Measurements from ENCODE around the gene CREBZF. TPM values are rescaled to one million over a fixed set of nuclear protein-coding genes. Genes with fewer than 3 reads are reported as not detected.

Gene CREBZF
- total and polyA plus RNA-seq, 9 of the 15 experiments (the other 6 are each of a cell fraction or from before 2014, with no cell fraction given), result 7.2 to 70.2 (median 40.5) TPM

DNA sequence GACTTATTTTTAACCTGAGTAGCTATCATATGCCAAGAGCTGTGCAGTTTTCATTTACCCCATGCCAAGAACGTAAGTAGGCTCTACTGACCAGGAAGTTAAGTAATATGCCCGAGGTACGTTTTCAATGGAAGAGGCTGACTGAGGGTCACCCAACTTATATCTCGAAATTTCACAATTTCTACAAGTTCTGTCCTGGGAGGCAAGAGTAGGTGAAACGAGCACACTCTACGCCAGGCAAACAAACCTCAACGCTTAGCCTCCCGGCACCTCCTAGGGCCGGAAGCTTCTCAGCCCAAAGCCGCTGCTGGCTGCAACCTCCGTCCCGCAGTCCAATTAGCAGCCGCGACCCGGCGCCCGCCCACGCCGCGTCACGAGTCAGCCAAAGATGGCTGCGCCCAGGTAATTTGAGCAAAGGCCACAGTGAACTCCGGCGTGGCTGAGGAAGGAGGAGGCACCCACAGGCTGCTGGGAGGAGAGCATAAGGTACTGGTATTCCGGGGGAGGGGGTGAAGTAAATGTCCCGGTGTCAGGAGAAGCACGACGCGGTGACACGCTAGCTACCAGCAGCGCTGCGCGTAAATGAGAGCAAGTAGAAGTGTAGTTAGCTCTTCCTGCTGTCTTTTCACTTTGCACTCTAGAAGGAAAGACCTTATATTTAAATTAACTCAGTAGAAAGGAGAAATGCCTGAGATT, 17.2 kb downstream of the CREBZF start, which contains the start of gene TMEM126A (continued):
- TF ChIP-seq, protein P1, sequence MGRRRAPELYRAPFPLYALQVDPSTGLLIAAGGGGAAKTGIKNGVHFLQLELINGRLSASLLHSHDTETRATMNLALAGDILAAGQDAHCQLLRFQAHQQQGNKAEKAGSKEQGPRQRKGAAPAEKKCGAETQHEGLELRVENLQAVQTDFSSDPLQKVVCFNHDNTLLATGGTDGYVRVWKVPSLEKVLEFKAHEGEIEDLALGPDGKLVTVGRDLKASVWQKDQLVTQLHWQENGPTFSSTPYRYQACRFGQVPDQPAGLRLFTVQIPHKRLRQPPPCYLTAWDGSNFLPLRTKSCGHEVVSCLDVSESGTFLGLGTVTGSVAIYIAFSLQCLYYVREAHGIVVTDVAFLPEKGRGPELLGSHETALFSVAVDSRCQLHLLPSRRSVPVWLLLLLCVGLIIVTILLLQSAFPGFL (CRISPR knock-in tag; IDR thresholded peaks at IDR 0.05), result no peak
- TF ChIP-seq, protein P2, sequence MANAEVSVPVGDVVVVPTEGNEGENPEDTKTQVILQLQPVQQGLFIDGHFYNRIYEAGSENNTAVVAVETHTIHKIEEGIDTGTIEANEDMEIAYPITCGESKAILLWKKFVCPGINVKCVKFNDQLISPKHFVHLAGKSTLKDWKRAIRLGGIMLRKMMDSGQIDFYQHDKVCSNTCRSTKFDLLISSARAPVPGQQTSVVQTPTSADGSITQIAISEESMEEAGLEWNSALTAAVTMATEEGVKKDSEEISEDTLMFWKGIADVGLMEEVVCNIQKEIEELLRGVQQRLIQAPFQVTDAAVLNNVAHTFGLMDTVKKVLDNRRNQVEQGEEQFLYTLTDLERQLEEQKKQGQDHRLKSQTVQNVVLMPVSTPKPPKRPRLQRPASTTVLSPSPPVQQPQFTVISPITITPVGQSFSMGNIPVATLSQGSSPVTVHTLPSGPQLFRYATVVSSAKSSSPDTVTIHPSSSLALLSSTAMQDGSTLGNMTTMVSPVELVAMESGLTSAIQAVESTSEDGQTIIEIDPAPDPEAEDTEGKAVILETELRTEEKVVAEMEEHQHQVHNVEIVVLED (CRISPR knock-in tag; IDR thresholded peaks at IDR 0.05), result peak; percentile 14; the same call in 1 of the 2 replicates
- TF ChIP-seq ZNF766 (CRISPR knock-in tag; conservative IDR thresholded peaks at IDR 0.05), result peak; percentile 74
- TF ChIP-seq CHD1 (IDR thresholded peaks at IDR 0.05; ENCODE audit: low read length), result peak; percentile 76
- no peak for TF ChIP-seq XRCC3 (IDR thresholded peaks at IDR 0.05)
- TF ChIP-seq SRF (CRISPR knock-in tag; IDR thresholded peaks at IDR 0.05), result peak in 1 of 2 experiments; percentile 83; a peak in 2 of 4 replicates
- TF ChIP-seq RBM34 (IDR thresholded peaks at IDR 0.05; ENCODE audit: borderline replicate concordance, insufficient read depth, low read length), result no peak
- peak in 1 of 2 experiments; percentile 46; a peak in 1 of 4 replicates for TF ChIP-seq TBL1XR1 (IDR thresholded peaks at IDR 0.05; ENCODE audit: low read length in 2 of 2)
- no peak for TF ChIP-seq ZSCAN32 (CRISPR knock-in tag; IDR thresholded peaks at IDR 0.05)
- no peak for TF ChIP-seq PYGO2 (tag; IDR thresholded peaks at IDR 0.05)
- TF ChIP-seq PML (IDR thresholded peaks at IDR 0.05; ENCODE audit: low read length), result peak; percentile 84
- TF ChIP-seq HDGF (IDR thresholded peaks at IDR 0.05), result no peak
- TF ChIP-seq FOXP1 (CRISPR knock-in tag; IDR thresholded peaks at IDR 0.05), result 0 out of 2 replicates have a peak, but pooled peaks have one; percentile 19
- TF ChIP-seq TCF7L2 (IDR thresholded peaks at IDR 0.05; ENCODE audit: low read depth, low read length), result 0 out of 2 replicates have a peak, but pooled peaks have one; percentile 25
- TF ChIP-seq, protein P3, sequence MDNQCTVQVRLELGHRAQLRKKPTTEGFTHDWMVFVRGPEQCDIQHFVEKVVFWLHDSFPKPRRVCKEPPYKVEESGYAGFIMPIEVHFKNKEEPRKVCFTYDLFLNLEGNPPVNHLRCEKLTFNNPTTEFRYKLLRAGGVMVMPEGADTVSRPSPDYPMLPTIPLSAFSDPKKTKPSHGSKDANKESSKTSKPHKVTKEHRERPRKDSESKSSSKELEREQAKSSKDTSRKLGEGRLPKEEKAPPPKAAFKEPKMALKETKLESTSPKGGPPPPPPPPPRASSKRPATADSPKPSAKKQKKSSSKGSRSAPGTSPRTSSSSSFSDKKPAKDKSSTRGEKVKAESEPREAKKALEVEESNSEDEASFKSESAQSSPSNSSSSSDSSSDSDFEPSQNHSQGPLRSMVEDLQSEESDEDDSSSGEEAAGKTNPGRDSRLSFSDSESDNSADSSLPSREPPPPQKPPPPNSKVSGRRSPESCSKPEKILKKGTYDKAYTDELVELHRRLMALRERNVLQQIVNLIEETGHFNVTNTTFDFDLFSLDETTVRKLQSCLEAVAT (IDR thresholded peaks at IDR 0.05), result 0 out of 4 replicates have a peak, but pooled peaks of 1 of the 2 experiments have one; percentile 5
- no peak for TF ChIP-seq SIX5 (IDR thresholded peaks at IDR 0.05; ENCODE audit: borderline replicate concordance in 1 of 2, insufficient read depth in 1 of 2, low read depth in 1 of 2, low read length in 2 of 2)
- TF ChIP-seq HNRNPK (IDR thresholded peaks at IDR 0.05; ENCODE audit: low read depth, low read length, poor library complexity, severe bottlenecking), result no peak
- no peak for TF ChIP-seq ZFP36 (IDR thresholded peaks at IDR 0.05; ENCODE audit: low read depth, low read length, partially characterized antibody)
- no peak for TF ChIP-seq ZNF143 (CRISPR knock-in tag; IDR thresholded peaks at IDR 0.05)
- no peak for TF ChIP-seq BDP1 (IDR thresholded peaks at IDR 0.05; ENCODE audit: insufficient read depth, insufficient read length)
- TF ChIP-seq POLR2A (conservative IDR thresholded peaks at IDR 0.05), result peak; percentile 96
- TF ChIP-seq, protein P4, sequence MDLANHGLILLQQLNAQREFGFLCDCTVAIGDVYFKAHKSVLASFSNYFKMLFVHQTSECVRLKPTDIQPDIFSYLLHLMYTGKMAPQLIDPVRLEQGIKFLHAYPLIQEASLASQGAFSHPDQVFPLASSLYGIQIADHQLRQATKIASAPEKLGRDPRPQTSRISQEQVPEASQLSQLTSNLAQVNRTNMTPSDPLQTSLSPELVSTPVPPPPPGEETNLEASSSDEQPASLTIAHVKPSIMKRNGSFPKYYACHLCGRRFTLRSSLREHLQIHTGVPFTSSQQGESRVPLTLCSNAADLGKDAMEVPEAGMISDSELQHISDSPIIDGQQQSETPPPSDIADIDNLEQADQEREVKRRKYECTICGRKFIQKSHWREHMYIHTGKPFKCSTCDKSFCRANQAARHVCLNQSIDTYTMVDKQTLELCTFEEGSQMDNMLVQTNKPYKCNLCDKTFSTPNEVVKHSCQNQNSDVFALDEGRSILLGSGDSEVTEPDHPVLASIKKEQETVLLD (IDR thresholded peaks at IDR 0.05), result no peak
- TF ChIP-seq NFIC (IDR thresholded peaks at IDR 0.05), result no peak
- TF ChIP-seq NBN (IDR thresholded peaks at IDR 0.05; ENCODE audit: low read depth), result peak; percentile 56; the same call in 1 of the 2 replicates

All from K562 (cell line).